Measurements from ENCODE around the gene AHCYL1. TPM values are rescaled to one million over a fixed set of nuclear protein-coding genes. Genes with fewer than 3 reads are reported as not detected.

Gene AHCYL1
- total RNA-seq, 1 experiment from 2014 or later, result 89.0 TPM

- no peak overlapping the region for H3K23ac ChIP-seq (ENCODE audit: insufficient read length, low read depth, low read length)
- H2BK120ac ChIP-seq (ENCODE audit: low read depth, low read length, poor library complexity, severe bottlenecking), result no peak overlapping the region
- no peaks in the 10 kb centered on the region for H3K79me1 ChIP-seq (ENCODE audit: insufficient read depth, low read depth, low read length, poor library complexity, severe bottlenecking)
- Mint-ChIP-seq H3K4me3 (no peak overlapping the region), H3K27ac (no peak overlapping the region), H3K4me1 (peaks cover 4 to 13% of the 10 kb centered on the region in 2 experiments), H3K9me3 (no peaks in the 10 kb centered on the region), H3K27me3 (ENCODE audit: low read depth) (peaks cover 2% of the 10 kb centered on the region), H3K36me3 (ENCODE audit: insufficient read depth in 1 of 3, low read depth in 3 of 3) (no peaks in the 10 kb centered on the region)
- no peak overlapping the region for H3K4me2 ChIP-seq (ENCODE audit: insufficient read depth, insufficient read length, low read length)
- no peak overlapping the region for H2BK5ac ChIP-seq (ENCODE audit: insufficient read length, low read length)
- H2BK15ac ChIP-seq (ENCODE audit: low read depth, low read length), result no peak overlapping the region
- H3K4ac ChIP-seq (ENCODE audit: low read depth, low read length), result no peak overlapping the region
- H4K20me1 ChIP-seq (ENCODE audit: control insufficient read depth, insufficient read depth, insufficient read length), result no peaks in the 10 kb centered on the region
- H4K5ac ChIP-seq (ENCODE audit: insufficient read length, low read depth, low read length), result no peak overlapping the region
- no peak overlapping the region for H3K18ac ChIP-seq (ENCODE audit: insufficient read length, low read depth, low read length)
- no peaks in the 10 kb centered on the region for H3K27me3 ChIP-seq (ENCODE audit: insufficient read depth, low read length)
- H2AFZ ChIP-seq (ENCODE audit: low read length), result no peak overlapping the region
- H2AK5ac ChIP-seq (ENCODE audit: insufficient read length, low read length), result no peak overlapping the region
- no peak overlapping the region for H3K56ac ChIP-seq (ENCODE audit: insufficient read length, low read depth, low read length)
- WGBS (ENCODE audit: extremely low coverage, insufficient read length, low lambda C conversion rate), result no CpG with 5 or more reads among the region's 8 CpGs
- no peak overlapping the region for H2BK12ac ChIP-seq (ENCODE audit: insufficient read length, low read depth, low read length)
- H3K27ac ChIP-seq (ENCODE audit: insufficient read length, low read depth, low read length), result no peak overlapping the region
- no peaks in the 10 kb centered on the region for H3K9me3 ChIP-seq (ENCODE audit: control insufficient read depth, low read depth, low read length)
- H3K4me1 ChIP-seq (ENCODE audit: insufficient read depth, low read length), result no peaks in the 10 kb centered on the region
- no peaks in the 10 kb centered on the region for H3K79me2 ChIP-seq (ENCODE audit: insufficient read depth, low read length)
- no peak overlapping the region for H3K9ac ChIP-seq (ENCODE audit: extremely low read depth, insufficient read length, low read length)
- H4K91ac ChIP-seq (ENCODE audit: insufficient read length, low read depth, low read length), result no peak overlapping the region
- H3K23me2 ChIP-seq (ENCODE audit: insufficient read length, low read depth, low read length, poor library complexity, severe bottlenecking), result no peaks in the 10 kb centered on the region
- H4K8ac ChIP-seq (replicated peaks; ENCODE audit: insufficient read length, low read depth, low read length), result no peak overlapping the region
- no peak for DNase-seq
- no peak overlapping the region for H2BK20ac ChIP-seq (ENCODE audit: low read depth, low read length, poor library complexity, severe bottlenecking)
- H3K14ac ChIP-seq (ENCODE audit: insufficient read depth, low read length), result no peak overlapping the region
- TF ChIP-seq, protein P1, sequence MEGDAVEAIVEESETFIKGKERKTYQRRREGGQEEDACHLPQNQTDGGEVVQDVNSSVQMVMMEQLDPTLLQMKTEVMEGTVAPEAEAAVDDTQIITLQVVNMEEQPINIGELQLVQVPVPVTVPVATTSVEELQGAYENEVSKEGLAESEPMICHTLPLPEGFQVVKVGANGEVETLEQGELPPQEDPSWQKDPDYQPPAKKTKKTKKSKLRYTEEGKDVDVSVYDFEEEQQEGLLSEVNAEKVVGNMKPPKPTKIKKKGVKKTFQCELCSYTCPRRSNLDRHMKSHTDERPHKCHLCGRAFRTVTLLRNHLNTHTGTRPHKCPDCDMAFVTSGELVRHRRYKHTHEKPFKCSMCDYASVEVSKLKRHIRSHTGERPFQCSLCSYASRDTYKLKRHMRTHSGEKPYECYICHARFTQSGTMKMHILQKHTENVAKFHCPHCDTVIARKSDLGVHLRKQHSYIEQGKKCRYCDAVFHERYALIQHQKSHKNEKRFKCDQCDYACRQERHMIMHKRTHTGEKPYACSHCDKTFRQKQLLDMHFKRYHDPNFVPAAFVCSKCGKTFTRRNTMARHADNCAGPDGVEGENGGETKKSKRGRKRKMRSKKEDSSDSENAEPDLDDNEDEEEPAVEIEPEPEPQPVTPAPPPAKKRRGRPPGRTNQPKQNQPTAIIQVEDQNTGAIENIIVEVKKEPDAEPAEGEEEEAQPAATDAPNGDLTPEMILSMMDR (conservative IDR thresholded peaks at IDR 0.05), result no peak
- no peak overlapping the region for H3T11ph ChIP-seq (ENCODE audit: low read length)
Observed at GRCh38 chr1:109977225-109977624, 7.3 kb upstream of the AHCYL1 start.

Data from H9 (cell line).